CD14-positive monocyte (primary cell): ENCODE measurements around the gene GPRC5C. TPM values are rescaled to one million over a fixed set of nuclear protein-coding genes. Genes with fewer than 3 reads are reported as not detected.

ENCODE experiments used
- DNase-seq, 3 donors: peaks; one replicate each; pipeline ENCODE4 v3.0.0-alpha.2; 2011 to 2022
- H2AFZ ChIP-seq: 2 replicates; pipeline ENCODE4 v1.6.0; 2012; ENCODE audit warnings: mild to moderate bottlenecking, low read depth, low read length, inconsistent platforms; ENCODE audit not compliant: insufficient read depth, poor library complexity, severe bottlenecking
- H3K27ac ChIP-seq, 2 donors: 1 replicate in 1 of 2; 2 replicates in 1 of 2; pipeline ENCODE4 v1.5.1; 2012 to 2013; ENCODE audit warnings: low read length in 2 of 2, control low read depth in 1 of 2, inconsistent platforms in 1 of 2, low read depth in 1 of 2, mild to moderate bottlenecking in 1 of 2
- H3K27me3 ChIP-seq, 2 donors: one replicate each; pipeline versions ENCODE4 v1.6.0 to v1.6.1; 2011 to 2013; ENCODE audit warnings: low read length in 2 of 2; ENCODE audit not compliant: control insufficient read depth in 2 of 2, insufficient read depth in 2 of 2
- H3K36me3 ChIP-seq, 2 donors: replicated peaks in 1 of 2; 1 replicate in 1 of 2; 2 replicates in 1 of 2; pipeline versions ENCODE4 v1.5.1 to v1.6.1; 2012 to 2013; ENCODE audit warnings: low read length in 2 of 2, control low read depth in 1 of 2, inconsistent platforms in 1 of 2, mild to moderate bottlenecking in 1 of 2; ENCODE audit not compliant: insufficient read depth in 2 of 2, control insufficient read depth in 1 of 2
- H3K4me1 ChIP-seq, 2 donors: 1 replicate in 1 of 2; 2 replicates in 1 of 2; pipeline versions ENCODE4 v1.5.1 to v1.6.1; 2012 to 2013; ENCODE audit warnings: low read length in 2 of 2, control low read depth in 1 of 2, inconsistent platforms in 1 of 2, mild to moderate bottlenecking in 1 of 2, moderate library complexity in 1 of 2; ENCODE audit not compliant: insufficient read depth in 2 of 2, control insufficient read depth in 1 of 2
- H3K4me2 ChIP-seq: replicated peaks from 2 replicates; pipeline ENCODE3; 2012; ENCODE audit warnings: low read length, moderate library complexity, mild to moderate bottlenecking; ENCODE audit not compliant: poor library complexity, severe bottlenecking; ENCODE audit errors: extremely low read depth
- H3K4me3 ChIP-seq, 3 experiments: fragments of 200-600 bp in 1 of 3; sonication (generic) in 1 of 3; replicated peaks in 1 of 3; 1 replicate in 2 of 3; 2 replicates in 1 of 3; pipeline ENCODE4 v1.5.1; 2011 to 2013; ENCODE audit warnings: low read length in 3 of 3, mild to moderate bottlenecking in 3 of 3, control low read depth in 2 of 3, low read depth in 2 of 3, inconsistent platforms in 1 of 3, moderate library complexity in 1 of 3
- H3K79me2 ChIP-seq: 2 replicates; pipeline ENCODE4 v1.6.0; 2012; ENCODE audit warnings: mild to moderate bottlenecking, control low read depth, inconsistent platforms, low read length, moderate library complexity; ENCODE audit not compliant: insufficient read depth
- H3K9ac ChIP-seq: 2 replicates; pipeline ENCODE4 v1.6.0; 2017; ENCODE audit warnings: low read length, mild to moderate bottlenecking; ENCODE audit not compliant: insufficient read depth, poor library complexity, severe bottlenecking
- H3K9me3 ChIP-seq, 2 donors: replicated peaks in 1 of 2; 1 replicate in 1 of 2; 2 replicates in 1 of 2; pipeline versions ENCODE4 v1.5.1 to v1.6.1; 2012 to 2013; ENCODE audit warnings: low read length in 2 of 2, control low read depth in 1 of 2; ENCODE audit not compliant: control insufficient read depth in 1 of 2, insufficient read depth in 1 of 2
- H4K20me1 ChIP-seq: 2 replicates; pipeline ENCODE4 v1.6.0; 2012; ENCODE audit warnings: mild to moderate bottlenecking, low read length, control low read depth, moderate library complexity; ENCODE audit not compliant: insufficient read depth
- H3K27ac Mint-ChIP-seq, 7 donors: one replicate each; pipeline ENCODE4 v1.8.0; 2020; ENCODE audit warnings: mild to moderate bottlenecking in 7 of 7, mixed read lengths in 7 of 7, moderate library complexity in 6 of 7, inconsistent platforms in 2 of 7
- H3K27me3 Mint-ChIP-seq, 3 donors: one replicate each; pipeline ENCODE4 v1.8.0; 2021 to 2022; ENCODE audit warnings: low read depth in 3 of 3, mild to moderate bottlenecking in 3 of 3, mixed read lengths in 3 of 3, moderate library complexity in 3 of 3, inconsistent platforms in 1 of 3
- H3K36me3 Mint-ChIP-seq, 2 donors: one replicate each; pipeline ENCODE4 v1.8.0; 2020; ENCODE audit warnings: mixed read lengths in 2 of 2, inconsistent platforms in 1 of 2, mild to moderate bottlenecking in 1 of 2
- H3K4me1 Mint-ChIP-seq: one replicate; pipeline ENCODE4 v1.8.0; 2020; ENCODE audit warnings: mild to moderate bottlenecking, mixed read lengths
- H3K4me3 Mint-ChIP-seq, 2 donors: one replicate each; pipeline ENCODE4 v1.8.0; 2020; ENCODE audit warnings: mild to moderate bottlenecking in 2 of 2, mixed read lengths in 2 of 2, moderate library complexity in 1 of 2
- H3K9me3 Mint-ChIP-seq, 7 donors: one replicate each; pipeline ENCODE4 v1.8.0; 2020 to 2022; ENCODE audit warnings: mixed read lengths in 7 of 7, mild to moderate bottlenecking in 6 of 7, moderate library complexity in 6 of 7, inconsistent platforms in 2 of 7
- WGBS: methylation state at CpG from one replicate; pipeline ENCODE4 v1.1.5; 2013; ENCODE audit warnings: missing lambda C conversion rate; ENCODE audit not compliant: insufficient coverage; 5-methylcytosine and 5-hydroxymethylcytosine counted together
- intact Hi-C, 2 donors: fragments of 100-400 bp; cut with micrococcal nuclease; formaldehyde crosslinking; loops; one replicate each; pipeline versions ENCODE4 v1.15.0 to v1.15.1; 2023
- polyA plus RNA-seq, 3 donors: library from polyadenylated mRNA; depleted of rRNA in 1 of 3; unstranded in 2 of 3; stranded (reverse) in 1 of 3; fragments of 300-500 nt in 2 of 3; fragments of >200 nt in 1 of 3; fragmentation: Illumina TruSeq in 2 of 3; gene quantifications; 1 replicate in 2 of 3; 2 replicates in 1 of 3; pipeline ENCODE4 v1.2.3, GENCODE V29; 2012 to 2021
- TF ChIP-seq, protein P1 (sequence below): fragments of 200-600 bp; IDR thresholded peaks from one replicate; pipeline ENCODE4 v1.8.0; 2022; ENCODE audit warnings: antibody characterized with exemption, mild to moderate bottlenecking

Gene GPRC5C
- polyA plus RNA-seq, 3 donors = 0.47 to 3.3 (median 1.9) TPM

DNA sequence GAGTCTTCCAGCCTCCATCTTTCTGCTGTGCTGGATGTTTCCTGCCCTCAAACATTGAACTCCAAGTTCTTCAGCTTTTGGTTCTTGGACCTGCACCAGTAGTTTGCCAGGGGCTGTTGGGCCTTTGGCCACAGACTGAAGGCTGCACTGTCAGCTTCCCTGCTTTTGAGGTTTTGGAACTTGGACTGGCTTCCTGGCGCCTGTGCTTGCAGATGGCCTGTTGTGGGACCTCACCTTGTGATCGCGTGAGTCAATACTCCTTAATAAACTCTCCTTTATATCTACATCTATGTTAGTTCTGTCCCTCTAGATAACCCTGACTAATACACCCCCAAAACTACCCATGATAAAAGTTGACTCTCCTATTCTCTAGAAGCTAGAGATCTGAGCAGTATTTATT lies 26.9 kb downstream of the GPRC5C start:
- Histone ChIP-seq H3K36me3 (no peaks in the 10 kb centered on the region), H3K4me3 (no peak overlapping the region), H3K9ac (no peak overlapping the region), H3K4me2 (no peak overlapping the region), H4K20me1 (no peaks in the 10 kb centered on the region), H3K9me3 (no peaks in the 10 kb centered on the region), H2AFZ (no peak overlapping the region), H3K4me1 (peaks cover 42 to 49% of the 10 kb centered on the region in 2 donors), H3K79me2 (no peaks in the 10 kb centered on the region), H3K27ac (no peak overlapping the region), H3K27me3 (no peaks in the 10 kb centered on the region)
- TF ChIP-seq, protein P1, sequence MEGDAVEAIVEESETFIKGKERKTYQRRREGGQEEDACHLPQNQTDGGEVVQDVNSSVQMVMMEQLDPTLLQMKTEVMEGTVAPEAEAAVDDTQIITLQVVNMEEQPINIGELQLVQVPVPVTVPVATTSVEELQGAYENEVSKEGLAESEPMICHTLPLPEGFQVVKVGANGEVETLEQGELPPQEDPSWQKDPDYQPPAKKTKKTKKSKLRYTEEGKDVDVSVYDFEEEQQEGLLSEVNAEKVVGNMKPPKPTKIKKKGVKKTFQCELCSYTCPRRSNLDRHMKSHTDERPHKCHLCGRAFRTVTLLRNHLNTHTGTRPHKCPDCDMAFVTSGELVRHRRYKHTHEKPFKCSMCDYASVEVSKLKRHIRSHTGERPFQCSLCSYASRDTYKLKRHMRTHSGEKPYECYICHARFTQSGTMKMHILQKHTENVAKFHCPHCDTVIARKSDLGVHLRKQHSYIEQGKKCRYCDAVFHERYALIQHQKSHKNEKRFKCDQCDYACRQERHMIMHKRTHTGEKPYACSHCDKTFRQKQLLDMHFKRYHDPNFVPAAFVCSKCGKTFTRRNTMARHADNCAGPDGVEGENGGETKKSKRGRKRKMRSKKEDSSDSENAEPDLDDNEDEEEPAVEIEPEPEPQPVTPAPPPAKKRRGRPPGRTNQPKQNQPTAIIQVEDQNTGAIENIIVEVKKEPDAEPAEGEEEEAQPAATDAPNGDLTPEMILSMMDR = no peak
- peaks cover 16% of the 10 kb centered on the region for H3K4me1 Mint-ChIP-seq
- peaks cover 2 to 8% (median 2%) of the 10 kb centered on the region in 3 donors for H3K27me3 Mint-ChIP-seq
- DNase-seq = no peak
- peak overlapping the region in 1 of 7 donors; percentile 42 for H3K27ac Mint-ChIP-seq
- H3K36me3 Mint-ChIP-seq = peaks cover 0 to 2% of the 10 kb centered on the region in 2 donors
- no peak overlapping the region for H3K4me3 Mint-ChIP-seq
- H3K9me3 Mint-ChIP-seq = no peaks in the 10 kb centered on the region
- 37% methylated on average over 3 of the region's 3 CpGs for WGBS
- intact Hi-C loops = loop anchor here (5.0 kb wide), 1 partner anchor 33 kb away; no protein-coding TSS in a partner anchor

DNA sequence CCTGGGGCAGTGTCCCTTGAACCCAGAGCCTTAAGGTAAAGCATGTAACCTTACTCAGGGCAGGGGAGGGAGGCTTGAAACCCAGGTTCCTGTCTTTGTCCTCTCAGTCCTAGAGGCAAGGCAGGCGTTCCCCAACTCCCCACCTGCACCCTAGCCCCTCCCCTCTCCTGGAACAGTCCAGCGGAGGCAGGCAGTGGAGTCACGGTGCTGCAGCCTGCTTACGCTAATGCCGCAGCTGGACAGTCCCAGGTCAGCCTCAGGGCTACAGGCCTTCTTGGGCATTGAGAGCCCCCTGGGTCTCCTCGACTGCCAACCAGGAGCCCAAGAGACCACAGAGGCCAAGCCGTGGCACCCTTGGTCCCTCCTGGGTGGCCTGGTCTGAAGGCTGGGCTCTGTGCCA lies 27.7 kb downstream of the GPRC5C start:
- H3K9me3 ChIP-seq = no peaks in the 10 kb centered on the region
- TF ChIP-seq, protein P1 = no peak
- H3K4me2 ChIP-seq = no peak overlapping the region
- H3K27me3 Mint-ChIP-seq = peaks cover 2 to 8% (median 2%) of the 10 kb centered on the region in 3 donors
- no peak overlapping the region for H2AFZ ChIP-seq
- DNase-seq = no peak
- no peaks in the 10 kb centered on the region for H4K20me1 ChIP-seq
- H3K4me3 Mint-ChIP-seq = no peak overlapping the region
- H3K4me1 ChIP-seq = peaks cover 45 to 51% of the 10 kb centered on the region in 2 donors
- peaks cover 12% of the 10 kb centered on the region for H3K4me1 Mint-ChIP-seq
- intact Hi-C loops = loop anchor here (5.0 kb wide), 1 partner anchor 33 kb away; no protein-coding TSS in a partner anchor
- peaks cover 0 to 2% of the 10 kb centered on the region in 2 donors for H3K36me3 Mint-ChIP-seq
- H3K36me3 ChIP-seq = no peaks in the 10 kb centered on the region
- no peak overlapping the region for H3K27ac ChIP-seq
- peak overlapping the region in 1 of 7 donors; percentile 48 for H3K27ac Mint-ChIP-seq
- no peak overlapping the region for H3K4me3 ChIP-seq
- no peaks in the 10 kb centered on the region for H3K79me2 ChIP-seq
- 88% methylated on average over 7 of the region's 7 CpGs for WGBS
- H3K9ac ChIP-seq = no peak overlapping the region
- H3K9me3 Mint-ChIP-seq = no peaks in the 10 kb centered on the region
- no peaks in the 10 kb centered on the region for H3K27me3 ChIP-seq
